Measurements from ENCODE around the gene AVPR2.

AVPR2 gene

GRCh38 chrX:153913701-153914100 lies 9.2 kb downstream of the AVPR2 start:
- no peak for DNase-seq (ENCODE audit: low read depth in 2 of 2)

GRCh38 chrX:153917869-153918268 lies 13.4 kb downstream of the AVPR2 start:
- DNase-seq (ENCODE audit: low read depth in 2 of 2): no peak

- no peak for DNase-seq (ENCODE audit: low read depth in 2 of 2)
These were observed 14.8 kb downstream of the AVPR2 start for GRCh38 chrX:153919281-153919680.

GRCh38 chrX:153920546-153920945 lies 16.1 kb downstream of the AVPR2 start:
- DNase-seq (ENCODE audit: low read depth in 2 of 2): no peak

GRCh38 chrX:153921070-153921469 lies 16.6 kb downstream of the AVPR2 start:
- DNase-seq (ENCODE audit: low read depth in 2 of 2): no peak

- DNase-seq (ENCODE audit: low read depth in 2 of 2): no peak
These were observed 17.3 kb downstream of the AVPR2 start for GRCh38 chrX:153921511-153922446.

- no peak for DNase-seq (ENCODE audit: low read depth in 2 of 2)
These were observed 18.7 kb downstream of the AVPR2 start for GRCh38 chrX:153922932-153923857.

GRCh38 chrX:153924149-153924861 lies 19.8 kb downstream of the AVPR2 start:
- no peak for DNase-seq (ENCODE audit: low read depth in 2 of 2)

GRCh38 chrX:153925387-153925738 lies 20.9 kb downstream of the AVPR2 start:
- DNase-seq (ENCODE audit: low read depth in 2 of 2): no peak

- DNase-seq (ENCODE audit: low read depth in 2 of 2): no peak
These were observed 21.5 kb downstream of the AVPR2 start, which contains the start of gene ARHGAP4 for GRCh38 chrX:153925739-153926551. TSS of gene ARHGAP4 (minus strand) at chrX:153926264. CDS start at chrX:153926202, 62 bp downstream.

GRCh38 chrX:153926552-153926857 lies 22.0 kb downstream of the AVPR2 start:
- no peak for DNase-seq (ENCODE audit: low read depth in 2 of 2)

GRCh38 chrX:153926858-153927671 lies 22.6 kb downstream of the AVPR2 start:
- no peak for DNase-seq (ENCODE audit: low read depth in 2 of 2)

GRCh38 chrX:153927672-153927921 lies 23.1 kb downstream of the AVPR2 start:
- DNase-seq (ENCODE audit: low read depth in 2 of 2): no peak

- peak; percentile 92 for DNase-seq (ENCODE audit: low read depth in 2 of 2)
These were observed 23.7 kb downstream of the AVPR2 start for GRCh38 chrX:153927922-153928760.

GRCh38 chrX:153928846-153929245 lies 24.4 kb downstream of the AVPR2 start:
- no peak for DNase-seq (ENCODE audit: low read depth in 2 of 2)

GRCh38 chrX:153929576-153929975 lies 25.1 kb downstream of the AVPR2 start:
- DNase-seq (ENCODE audit: low read depth in 2 of 2): no peak

- DNase-seq (ENCODE audit: low read depth in 2 of 2): no peak
These were observed 25.8 kb downstream of the AVPR2 start for GRCh38 chrX:153930011-153930910.

GRCh38 chrX:153931151-153931550 lies 26.7 kb downstream of the AVPR2 start:
- no peak for DNase-seq (ENCODE audit: low read depth in 2 of 2)

GRCh38 chrX:153931748-153932147 lies 27.3 kb downstream of the AVPR2 start:
- DNase-seq (ENCODE audit: low read depth in 2 of 2): no peak

All from fibroblast of skin of left biceps (primary cell).